Measurements from ENCODE around the gene KRT74. TPM values are rescaled to one million over a fixed set of nuclear protein-coding genes. Genes with fewer than 3 reads are reported as not detected.

Gene KRT74
- total and polyA plus RNA-seq, 2 of the 8 experiments (the other 6 are each of a cell fraction or from before 2014, with no cell fraction given): not detected

DNA sequence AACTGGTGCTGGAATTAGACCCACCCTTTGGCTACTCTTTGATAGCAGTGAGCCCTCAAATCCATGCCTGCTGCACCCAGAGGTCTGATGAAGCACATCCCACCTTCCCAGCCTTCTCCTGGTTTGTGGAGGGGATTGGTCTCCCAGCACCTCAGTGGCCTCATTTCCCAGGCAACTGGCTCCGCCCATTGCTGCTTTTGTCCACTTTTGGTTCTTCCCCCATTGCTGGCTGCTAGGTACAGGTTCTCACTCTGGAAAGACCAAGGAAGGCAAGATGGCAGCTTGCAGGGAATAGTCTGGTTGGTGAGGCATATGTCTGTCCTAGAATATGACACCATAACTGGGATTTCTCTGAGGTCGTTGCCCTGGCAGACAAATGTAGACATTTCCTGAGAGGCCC is 43.3 kb downstream of the KRT74 start:
- Histone ChIP-seq H4K8ac (ENCODE audit: extremely low read depth, insufficient read depth, low read length) (no peak overlapping the region), H2AFZ (ENCODE audit: low read length) (no peak overlapping the region), H4K91ac (replicated peaks; ENCODE audit: insufficient read length, low read length) (no peak overlapping the region), H3K9ac (replicated peaks in 1 of 4; ENCODE audit: extremely low read depth in 1 of 4, low read depth in 3 of 4, low read length in 3 of 4) (no peak overlapping the region), H3K4me3 (ENCODE audit: extremely low read depth in 1 of 4, insufficient read depth in 2 of 4, low read depth in 3 of 4, low read length in 4 of 4) (no peak overlapping the region), H3K56ac (replicated peaks; ENCODE audit: insufficient read length, low read depth, low read length) (no peak overlapping the region), H3K79me1 (ENCODE audit: low read depth, low read length) (no peaks in the 10 kb centered on the region), H2BK20ac (ENCODE audit: low read length) (no peak overlapping the region), H2BK120ac (replicated peaks; ENCODE audit: low read depth, low read length) (no peak overlapping the region), H2BK15ac (ENCODE audit: low read length) (no peak overlapping the region), H3K36me3 (ENCODE audit: control insufficient read depth in 2 of 4, insufficient read depth in 4 of 4, low read length in 3 of 4) (no peaks in the 10 kb centered on the region), H3K4me2 (ENCODE audit: insufficient read depth in 1 of 2, low read depth in 2 of 2, low read length in 2 of 2) (no peak overlapping the region), H3K27ac (ENCODE audit: low read depth, low read length) (no peak overlapping the region), H3K79me2 (ENCODE audit: control insufficient read depth in 1 of 2, insufficient read depth in 2 of 2, low read length in 2 of 2) (no peaks in the 10 kb centered on the region), H3K18ac (ENCODE audit: extremely low read depth, low read length) (no peak overlapping the region), H3K4ac (replicated peaks; ENCODE audit: insufficient read length, low read depth, low read length) (no peak overlapping the region), H3K23ac (ENCODE audit: insufficient read length) (no peak overlapping the region), H2BK12ac (ENCODE audit: low read depth, low read length) (no peak overlapping the region), H3K9me3 (ENCODE audit: insufficient read depth in 2 of 2, low read depth in 1 of 2, low read length in 1 of 2) (no peaks in the 10 kb centered on the region), H2AK5ac (ENCODE audit: low read depth, low read length) (no peak overlapping the region), H4K5ac (ENCODE audit: insufficient read length, low read depth, low read length) (no peak overlapping the region), H3K4me1 (replicated peaks in 1 of 4; ENCODE audit: control insufficient read depth in 3 of 4, insufficient read depth in 4 of 4, low read length in 3 of 4) (no peaks in the 10 kb centered on the region), H4K20me1 (replicated peaks in 1 of 2; ENCODE audit: control insufficient read depth in 1 of 2, insufficient read depth in 2 of 2, low read length in 2 of 2) (no peaks in the 10 kb centered on the region), H3K27me3 (replicated peaks in 1 of 4; ENCODE audit: control insufficient read depth in 3 of 4, extremely low read depth in 1 of 4, insufficient read depth in 3 of 4, low read length in 3 of 4) (no peaks in the 10 kb centered on the region; a peak in 1 of 7 replicates), H2BK5ac (ENCODE audit: low read depth, low read length) (no peak overlapping the region), H3K23me2 (ENCODE audit: low read depth, low read length) (no peaks in the 10 kb centered on the region), H3K14ac (ENCODE audit: insufficient read length) (no peak overlapping the region)
- ChIA-PET CTCF (ENCODE audit: partially characterized antibody) (interaction anchor here (0.5 to 5.0 kb wide), 8 partner anchors 10 to 335 kb away, joined by 3 to 27 read pairs (median 4); partner anchors contain the start of gene KRT5), POLR2A (ENCODE audit: partially characterized antibody) (no interaction called here)
- FAIRE-seq (no peak), DNase-seq (ENCODE audit: low read depth in 1 of 2, low spot score in 2 of 2) (no peak)
- 91% methylated on average over 2 of the region's 2 CpGs; no CpG with 5 or more reads in 1 of the 2 experiments for WGBS, 2 experiments (ENCODE audit: extremely low coverage in 1 of 2, insufficient coverage in 1 of 2, insufficient read length in 1 of 2, insufficient replicate concordance in 2 of 2, low coverage in 1 of 2, low lambda C conversion rate in 2 of 2, missing lambda C conversion rate in 1 of 2)
- TF ChIP-seq RNF2 (IDR thresholded peaks at IDR 0.05; ENCODE audit: borderline replicate concordance, low read depth, low read length, missing control alignments, poor library complexity, severe bottlenecking): no peak
- TF ChIP-seq SIRT6 (IDR thresholded peaks at IDR 0.05; ENCODE audit: low read length): no peak
- TF ChIP-seq SUZ12 (IDR thresholded peaks at IDR 0.05; ENCODE audit: low read length): no peak
- TF ChIP-seq KDM1A (IDR thresholded peaks at IDR 0.05; ENCODE audit: borderline replicate concordance, low read length): no peak
- TF ChIP-seq CEBPB (IDR thresholded peaks at IDR 0.05; ENCODE audit: low read depth, low read length): no peak
- no peak for TF ChIP-seq GTF2F1 (IDR thresholded peaks at IDR 0.05; ENCODE audit: borderline replicate concordance, low read depth, low read length)
- no peak for TF ChIP-seq SIX5 (IDR thresholded peaks at IDR 0.05; ENCODE audit: low read depth, low read length)
- no peak for TF ChIP-seq CBX5 (IDR thresholded peaks at IDR 0.05; ENCODE audit: low read depth, low read length)
- no peak for TF ChIP-seq KDM5A (IDR thresholded peaks at IDR 0.05; ENCODE audit: low read length)
- TF ChIP-seq ZNF274 (IDR thresholded peaks at IDR 0.05; ENCODE audit: borderline replicate concordance, extremely low read depth, low read length): no peak
- TF ChIP-seq EP300 (IDR thresholded peaks at IDR 0.05; ENCODE audit: borderline replicate concordance in 1 of 2, low read depth in 2 of 2, low read length in 2 of 2): no peak
- TF ChIP-seq, protein P1, sequence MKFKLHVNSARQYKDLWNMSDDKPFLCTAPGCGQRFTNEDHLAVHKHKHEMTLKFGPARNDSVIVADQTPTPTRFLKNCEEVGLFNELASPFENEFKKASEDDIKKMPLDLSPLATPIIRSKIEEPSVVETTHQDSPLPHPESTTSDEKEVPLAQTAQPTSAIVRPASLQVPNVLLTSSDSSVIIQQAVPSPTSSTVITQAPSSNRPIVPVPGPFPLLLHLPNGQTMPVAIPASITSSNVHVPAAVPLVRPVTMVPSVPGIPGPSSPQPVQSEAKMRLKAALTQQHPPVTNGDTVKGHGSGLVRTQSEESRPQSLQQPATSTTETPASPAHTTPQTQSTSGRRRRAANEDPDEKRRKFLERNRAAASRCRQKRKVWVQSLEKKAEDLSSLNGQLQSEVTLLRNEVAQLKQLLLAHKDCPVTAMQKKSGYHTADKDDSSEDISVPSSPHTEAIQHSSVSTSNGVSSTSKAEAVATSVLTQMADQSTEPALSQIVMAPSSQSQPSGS (IDR thresholded peaks at IDR 0.05; ENCODE audit: low read length): no peak
